Measurements from ENCODE around the gene GGTA1.
"Not testable (repeated sequence)": the region's sequence is repeated elsewhere in the genome, so short reads cannot be mapped to it uniquely, and the experiment has no call there.

The GGTA1 gene

GRCh38 chr9:121441165-121441564 lies 58.5 kb downstream of the GGTA1 start:
- no peak overlapping the region for H3K4me3 ChIP-seq (ENCODE audit: control insufficient read depth, low read depth, low read length)
- TF ChIP-seq, protein P1, sequence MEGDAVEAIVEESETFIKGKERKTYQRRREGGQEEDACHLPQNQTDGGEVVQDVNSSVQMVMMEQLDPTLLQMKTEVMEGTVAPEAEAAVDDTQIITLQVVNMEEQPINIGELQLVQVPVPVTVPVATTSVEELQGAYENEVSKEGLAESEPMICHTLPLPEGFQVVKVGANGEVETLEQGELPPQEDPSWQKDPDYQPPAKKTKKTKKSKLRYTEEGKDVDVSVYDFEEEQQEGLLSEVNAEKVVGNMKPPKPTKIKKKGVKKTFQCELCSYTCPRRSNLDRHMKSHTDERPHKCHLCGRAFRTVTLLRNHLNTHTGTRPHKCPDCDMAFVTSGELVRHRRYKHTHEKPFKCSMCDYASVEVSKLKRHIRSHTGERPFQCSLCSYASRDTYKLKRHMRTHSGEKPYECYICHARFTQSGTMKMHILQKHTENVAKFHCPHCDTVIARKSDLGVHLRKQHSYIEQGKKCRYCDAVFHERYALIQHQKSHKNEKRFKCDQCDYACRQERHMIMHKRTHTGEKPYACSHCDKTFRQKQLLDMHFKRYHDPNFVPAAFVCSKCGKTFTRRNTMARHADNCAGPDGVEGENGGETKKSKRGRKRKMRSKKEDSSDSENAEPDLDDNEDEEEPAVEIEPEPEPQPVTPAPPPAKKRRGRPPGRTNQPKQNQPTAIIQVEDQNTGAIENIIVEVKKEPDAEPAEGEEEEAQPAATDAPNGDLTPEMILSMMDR (conservative IDR thresholded peaks at IDR 0.05; ENCODE audit: control insufficient read depth, insufficient read depth, low read depth, low read length), result no peak
- no peak for DNase-seq (ENCODE audit: low read depth)

DNA sequence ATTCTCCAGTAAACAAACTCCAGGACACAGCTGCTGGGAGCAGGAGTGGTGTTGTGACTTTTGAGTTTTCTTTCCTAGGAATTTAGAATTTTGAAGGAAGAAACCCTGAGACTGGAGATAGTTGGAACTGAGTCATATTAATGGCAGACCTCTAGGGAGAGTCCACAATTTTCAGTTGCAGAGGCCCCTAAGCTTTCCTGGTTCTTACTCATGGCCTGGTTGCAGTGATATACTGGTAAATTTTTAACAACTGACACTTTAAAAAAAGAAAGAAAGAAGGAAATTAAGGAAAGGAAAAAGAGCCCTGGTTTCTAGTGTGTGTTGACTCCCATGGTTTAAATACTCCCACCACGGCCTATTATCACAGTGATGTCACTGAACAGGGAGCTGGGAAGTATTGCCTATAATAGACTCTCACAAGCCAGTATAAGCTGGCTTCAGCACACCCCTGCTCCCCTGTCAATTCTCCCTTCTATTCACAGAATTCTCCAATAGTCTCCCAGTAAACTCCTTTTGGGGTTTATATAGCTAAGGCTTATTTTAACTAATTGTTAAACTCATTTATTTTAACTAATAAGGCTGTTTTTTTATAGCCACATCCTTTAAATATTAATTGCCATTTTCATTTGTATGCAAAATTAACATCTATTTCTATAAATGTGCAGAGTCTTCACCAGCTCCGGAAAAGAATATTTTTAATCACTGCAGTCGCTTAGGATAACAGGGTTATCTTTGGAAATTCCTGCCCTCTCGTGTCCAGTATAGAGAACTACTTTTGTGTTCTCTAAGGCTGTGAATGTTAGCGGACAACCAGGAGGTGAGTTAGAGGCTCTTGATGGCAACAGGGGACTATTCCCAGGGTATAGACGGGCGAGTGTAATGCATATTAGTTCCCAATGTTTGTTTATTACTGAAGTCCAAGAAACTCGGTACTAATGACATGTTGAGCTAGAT lies 59.7 kb downstream of the GGTA1 start:
- TF ChIP-seq, protein P1 (conservative IDR thresholded peaks at IDR 0.05; ENCODE audit: control insufficient read depth, insufficient read depth, low read depth, low read length), result peak; percentile 35
- peak; percentile 36 for DNase-seq (ENCODE audit: low read depth)

DNA sequence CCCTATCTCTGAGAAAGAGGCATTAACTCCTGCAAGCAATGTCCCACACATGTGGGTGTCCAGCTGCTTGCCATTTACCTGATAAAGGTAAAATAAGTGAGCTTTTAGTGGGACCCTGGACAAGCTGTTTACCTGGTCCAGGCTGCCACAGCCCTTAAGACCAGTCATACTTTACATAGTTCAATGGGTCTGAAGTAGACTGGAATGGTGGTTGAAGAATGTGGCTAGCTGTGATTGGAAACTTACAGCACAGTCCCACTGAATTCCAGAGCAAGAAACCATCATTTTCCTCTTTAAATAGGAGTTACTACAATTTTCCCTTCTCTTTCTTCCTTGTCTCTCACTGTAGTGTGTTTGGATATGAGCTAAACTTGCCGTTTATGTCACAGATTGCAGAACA lies 60.6 kb downstream of the GGTA1 start:
- no peak overlapping the region for H3K4me3 ChIP-seq (ENCODE audit: control insufficient read depth, low read depth, low read length)
- TF ChIP-seq, protein P1 (conservative IDR thresholded peaks at IDR 0.05; ENCODE audit: control insufficient read depth, insufficient read depth, low read depth, low read length), result no peak
- no peak for DNase-seq (ENCODE audit: low read depth)

More for the DNA sequence above, 59.7 kb downstream of the GGTA1 start:
- H3K4me3 ChIP-seq (ENCODE audit: control insufficient read depth, low read depth, low read length), result no peak overlapping the region

DNA sequence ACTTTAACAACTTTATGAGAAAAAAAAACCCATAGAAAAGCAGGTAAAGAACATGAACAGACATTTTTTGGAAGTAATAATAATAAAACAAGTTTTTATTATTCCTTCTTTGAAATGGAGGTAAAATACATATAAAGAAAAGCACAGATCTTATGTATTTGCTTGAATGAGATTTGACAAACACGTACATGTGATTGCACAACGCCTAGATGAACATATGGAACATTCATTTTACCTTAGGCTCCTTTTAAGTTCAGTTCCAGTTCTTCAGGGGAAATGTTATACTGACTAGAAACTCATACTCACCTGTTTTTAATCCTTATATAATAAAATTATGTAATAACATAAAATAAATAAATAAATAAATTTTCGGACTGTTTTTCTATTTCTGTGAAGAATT lies 61.8 kb downstream of the GGTA1 start:
- DNase-seq (ENCODE audit: low read depth), result no peak
- TF ChIP-seq, protein P1 (conservative IDR thresholded peaks at IDR 0.05; ENCODE audit: control insufficient read depth, insufficient read depth, low read depth, low read length), result no peak
- no peak overlapping the region for H3K4me3 ChIP-seq (ENCODE audit: control insufficient read depth, low read depth, low read length)

DNA sequence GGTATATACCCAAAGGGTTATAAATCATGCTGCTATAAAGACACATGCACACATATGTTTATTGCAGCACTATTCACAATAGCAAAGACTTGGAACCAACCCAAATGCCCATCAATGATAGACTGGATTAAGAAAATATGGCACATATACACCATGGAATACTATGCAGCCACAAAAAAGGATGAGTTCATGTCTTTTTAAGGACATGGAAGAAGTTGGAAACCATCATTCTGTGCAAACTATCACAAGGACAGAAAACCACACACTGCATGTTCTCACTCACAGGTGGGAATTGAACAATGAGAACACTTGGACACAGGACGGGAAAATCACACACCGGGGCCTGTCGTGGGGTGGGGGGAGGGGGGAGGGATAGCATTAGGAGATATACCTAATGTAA lies 62.6 kb downstream of the GGTA1 start:
- DNase-seq (ENCODE audit: low read depth); H3K4me3 ChIP-seq (ENCODE audit: control insufficient read depth, low read depth, low read length): not testable (repeated sequence)

GRCh38 chr9:121434969-121435368 lies 64.7 kb downstream of the GGTA1 start:
- no peak overlapping the region for H3K4me3 ChIP-seq (ENCODE audit: control insufficient read depth, low read depth, low read length)
- TF ChIP-seq, protein P1 (conservative IDR thresholded peaks at IDR 0.05; ENCODE audit: control insufficient read depth, insufficient read depth, low read depth, low read length), result no peak
- peak; percentile 79 for DNase-seq (ENCODE audit: low read depth)

DNA sequence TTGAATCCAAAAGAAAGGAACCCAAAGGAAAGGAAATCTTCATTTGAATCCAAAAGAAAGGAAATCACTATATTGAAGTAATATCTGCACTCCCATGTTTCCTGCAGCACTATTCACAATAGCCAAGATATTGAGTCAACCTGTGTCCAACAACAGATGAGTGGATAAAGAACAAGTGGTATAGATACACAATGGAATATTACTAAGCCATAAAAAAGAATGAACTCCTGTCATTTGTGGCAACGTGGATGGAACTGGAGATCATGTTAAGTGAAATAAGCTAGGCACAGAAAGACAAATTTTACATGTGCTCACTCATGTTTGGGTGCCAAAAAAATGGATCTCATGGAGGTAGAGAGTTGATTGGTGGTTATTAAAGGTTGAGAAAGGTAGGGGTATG lies 71.7 kb downstream of the GGTA1 start:
- TF ChIP-seq, protein P1 (conservative IDR thresholded peaks at IDR 0.05; ENCODE audit: control insufficient read depth, insufficient read depth, low read depth, low read length), result no peak

More for the DNA sequence above, 71.7 kb downstream of the GGTA1 start:
- H3K4me3 ChIP-seq (ENCODE audit: control insufficient read depth, low read depth, low read length), result no peak overlapping the region
- no peak for DNase-seq (ENCODE audit: low read depth)

All from fibroblast of mammary gland (primary cell).